ENCODE results near the gene LRGUK. TPM values are rescaled to one million over a fixed set of nuclear protein-coding genes. Genes with fewer than 3 reads are reported as not detected.

The LRGUK gene
- total and polyA plus RNA-seq, 2 of the 8 experiments (the other 6 are each of a cell fraction or from before 2014, with no cell fraction given) = 1.5 to 3.6 TPM

DNA sequence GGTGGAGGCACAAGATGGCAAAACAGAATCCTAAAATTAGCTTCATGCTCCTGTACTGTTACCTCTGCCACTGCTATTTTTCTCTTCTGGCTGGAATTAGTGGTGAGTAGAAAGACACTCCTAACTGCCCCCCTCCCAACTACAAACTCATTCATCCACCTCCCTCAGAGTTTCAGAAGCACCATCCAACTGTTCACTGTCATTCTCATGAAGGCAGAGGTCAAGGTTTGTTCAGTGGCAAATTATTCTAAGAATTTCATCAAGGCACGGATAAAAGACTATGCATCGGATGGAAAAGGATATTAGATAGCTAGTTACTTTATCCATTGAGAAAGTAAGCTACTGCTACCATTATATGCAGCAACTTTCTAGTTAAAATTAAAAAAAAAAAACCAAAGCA, 59.7 kb downstream of the LRGUK start:
- H2BK15ac ChIP-seq (ENCODE audit: low read length) = no peak overlapping the region
- no peak overlapping the region for H3K27ac ChIP-seq (ENCODE audit: low read depth, low read length)
- H3K23me2 ChIP-seq (ENCODE audit: low read depth, low read length) = no peaks in the 10 kb centered on the region
- no peak for DNase-seq (ENCODE audit: low read depth in 1 of 2, low spot score in 2 of 2)
- H2BK120ac ChIP-seq (replicated peaks; ENCODE audit: low read depth, low read length) = no peak overlapping the region
- no peak overlapping the region for H2AK5ac ChIP-seq (ENCODE audit: low read depth, low read length)
- H3K79me2 ChIP-seq (ENCODE audit: control insufficient read depth in 1 of 2, insufficient read depth in 2 of 2, low read length in 2 of 2) = no peaks in the 10 kb centered on the region
- H3K4me1 ChIP-seq (replicated peaks in 1 of 4; ENCODE audit: control insufficient read depth in 3 of 4, insufficient read depth in 4 of 4, low read length in 3 of 4) = peaks cover 0 to 9% (median 4%) of the 10 kb centered on the region in 4 experiments; a peak in 3 of 7 replicates
- H3K14ac ChIP-seq (ENCODE audit: insufficient read length) = no peak overlapping the region
- no peak overlapping the region for H3K23ac ChIP-seq (ENCODE audit: insufficient read length)
- H2BK5ac ChIP-seq (ENCODE audit: low read depth, low read length) = no peak overlapping the region
- H3K4ac ChIP-seq (replicated peaks; ENCODE audit: insufficient read length, low read depth, low read length) = no peak overlapping the region
- CTCF ChIA-PET (ENCODE audit: partially characterized antibody) = no interaction called here
- no peaks in the 10 kb centered on the region for H3K27me3 ChIP-seq (replicated peaks in 1 of 4; ENCODE audit: control insufficient read depth in 3 of 4, extremely low read depth in 1 of 4, insufficient read depth in 3 of 4, low read length in 3 of 4)
- no peaks in the 10 kb centered on the region for H3K36me3 ChIP-seq (ENCODE audit: control insufficient read depth in 2 of 4, insufficient read depth in 4 of 4, low read length in 3 of 4)
- FAIRE-seq = no peak
- POLR2A ChIA-PET (ENCODE audit: partially characterized antibody) = no interaction called here
- no peak overlapping the region for H4K91ac ChIP-seq (replicated peaks; ENCODE audit: insufficient read length, low read length)
- H3K56ac ChIP-seq (replicated peaks; ENCODE audit: insufficient read length, low read depth, low read length) = no peak overlapping the region
- H3K9me3 ChIP-seq (ENCODE audit: insufficient read depth in 2 of 2, low read depth in 1 of 2, low read length in 1 of 2) = no peaks in the 10 kb centered on the region
- no peak overlapping the region for H3K9ac ChIP-seq (replicated peaks in 1 of 4; ENCODE audit: extremely low read depth in 1 of 4, low read depth in 3 of 4, low read length in 3 of 4)
- H2AFZ ChIP-seq (ENCODE audit: low read length) = no peak overlapping the region
- 93% methylated on average over 2 of the region's 2 CpGs; no CpG with 5 or more reads in 1 of the 2 experiments for WGBS, 2 experiments (ENCODE audit: extremely low coverage in 1 of 2, insufficient coverage in 1 of 2, insufficient read length in 1 of 2, insufficient replicate concordance in 2 of 2, low coverage in 1 of 2, low lambda C conversion rate in 2 of 2, missing lambda C conversion rate in 1 of 2)
- H3K18ac ChIP-seq (ENCODE audit: extremely low read depth, low read length) = no peak overlapping the region
- no peak overlapping the region for H3K4me2 ChIP-seq (ENCODE audit: insufficient read depth in 1 of 2, low read depth in 2 of 2, low read length in 2 of 2)
- no peak overlapping the region for H2BK12ac ChIP-seq (ENCODE audit: low read depth, low read length)
- H3K4me3 ChIP-seq (ENCODE audit: extremely low read depth in 1 of 4, insufficient read depth in 2 of 4, low read depth in 3 of 4, low read length in 4 of 4) = no peak overlapping the region
- no peak overlapping the region for H4K5ac ChIP-seq (ENCODE audit: insufficient read length, low read depth, low read length)
- no peak overlapping the region for H4K8ac ChIP-seq (ENCODE audit: extremely low read depth, insufficient read depth, low read length)
- H2BK20ac ChIP-seq (ENCODE audit: low read length) = no peak overlapping the region
- no peaks in the 10 kb centered on the region for H4K20me1 ChIP-seq (replicated peaks in 1 of 2; ENCODE audit: control insufficient read depth in 1 of 2, insufficient read depth in 2 of 2, low read length in 2 of 2)
- H3K79me1 ChIP-seq (ENCODE audit: low read depth, low read length) = no peaks in the 10 kb centered on the region
- no peak for TF ChIP-seq CEBPB (IDR thresholded peaks at IDR 0.05; ENCODE audit: low read depth, low read length)
- no peak for TF ChIP-seq CTBP2 (IDR thresholded peaks at IDR 0.05; ENCODE audit: borderline replicate concordance, insufficient read depth, insufficient read length, low read length)
- no peak for TF ChIP-seq RXRA (IDR thresholded peaks at IDR 0.05; ENCODE audit: insufficient read depth, low read depth, low read length)
- no peak for TF ChIP-seq GTF2F1 (IDR thresholded peaks at IDR 0.05; ENCODE audit: borderline replicate concordance, low read depth, low read length)
- TF ChIP-seq, protein P1, sequence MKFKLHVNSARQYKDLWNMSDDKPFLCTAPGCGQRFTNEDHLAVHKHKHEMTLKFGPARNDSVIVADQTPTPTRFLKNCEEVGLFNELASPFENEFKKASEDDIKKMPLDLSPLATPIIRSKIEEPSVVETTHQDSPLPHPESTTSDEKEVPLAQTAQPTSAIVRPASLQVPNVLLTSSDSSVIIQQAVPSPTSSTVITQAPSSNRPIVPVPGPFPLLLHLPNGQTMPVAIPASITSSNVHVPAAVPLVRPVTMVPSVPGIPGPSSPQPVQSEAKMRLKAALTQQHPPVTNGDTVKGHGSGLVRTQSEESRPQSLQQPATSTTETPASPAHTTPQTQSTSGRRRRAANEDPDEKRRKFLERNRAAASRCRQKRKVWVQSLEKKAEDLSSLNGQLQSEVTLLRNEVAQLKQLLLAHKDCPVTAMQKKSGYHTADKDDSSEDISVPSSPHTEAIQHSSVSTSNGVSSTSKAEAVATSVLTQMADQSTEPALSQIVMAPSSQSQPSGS (IDR thresholded peaks at IDR 0.05; ENCODE audit: low read length) = no peak
- TF ChIP-seq RBBP5 (IDR thresholded peaks at IDR 0.05; ENCODE audit: borderline replicate concordance, low read depth, low read length) = no peak
- TF ChIP-seq SUZ12 (IDR thresholded peaks at IDR 0.05; ENCODE audit: low read length) = no peak
- no peak for TF ChIP-seq SP2 (IDR thresholded peaks at IDR 0.05; ENCODE audit: low read length)
- TF ChIP-seq, protein P2, sequence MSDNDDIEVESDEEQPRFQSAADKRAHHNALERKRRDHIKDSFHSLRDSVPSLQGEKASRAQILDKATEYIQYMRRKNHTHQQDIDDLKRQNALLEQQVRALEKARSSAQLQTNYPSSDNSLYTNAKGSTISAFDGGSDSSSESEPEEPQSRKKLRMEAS (IDR thresholded peaks at IDR 0.05) = no peak
- no peak for TF ChIP-seq YY1 (IDR thresholded peaks at IDR 0.05; ENCODE audit: low read depth, low read length)
- TF ChIP-seq, protein P3, sequence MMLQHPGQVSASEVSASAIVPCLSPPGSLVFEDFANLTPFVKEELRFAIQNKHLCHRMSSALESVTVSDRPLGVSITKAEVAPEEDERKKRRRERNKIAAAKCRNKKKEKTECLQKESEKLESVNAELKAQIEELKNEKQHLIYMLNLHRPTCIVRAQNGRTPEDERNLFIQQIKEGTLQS (IDR thresholded peaks at IDR 0.05; ENCODE audit: insufficient read depth, low read depth, low read length) = no peak
- no peak for TF ChIP-seq POLR2AphosphoS5 (IDR thresholded peaks at IDR 0.05; ENCODE audit: low read depth, low read length)
- no peak for TF ChIP-seq SIRT6 (IDR thresholded peaks at IDR 0.05; ENCODE audit: low read length)
